Activated CD4-positive, alpha-beta T cell treated with anti-CD3 and anti-CD28 coated beads for 1 hour (primary cell): ENCODE results near the gene CLEC4C.
"Not testable (repeated sequence)": the region's sequence is repeated elsewhere in the genome, so short reads cannot be mapped to it uniquely, and the experiment has no call there.

ENCODE experiments used
- DNase-seq: peaks from one replicate; pipeline ENCODE4 v3.0.0-alpha.2; 2020

CLEC4C gene

GRCh38 chr12:7747246-7747645, at the start of gene CLEC4C:
Gene CLEC4C, minus strand, starts transcription at chr12:7747375. Its CDS starts 27 bp downstream, at chr12:7747348.
- DNase-seq, result no peak

- no peak for DNase-seq
These were observed 46.0 kb upstream of the CLEC4C start for GRCh38 chr12:7793211-7793610.

- DNase-seq, result not testable (repeated sequence)
These were observed 41.8 kb upstream of the CLEC4C start, which contains the start of gene NANOG for GRCh38 chr12:7788884-7789528. Gene NANOG, plus strand, starts transcription at chr12:7789402. Its CDS starts 213 bp downstream, at chr12:7789615.

- DNase-seq, result no peak
These were observed 41.1 kb upstream of the CLEC4C start for GRCh38 chr12:7788294-7788660.

GRCh38 chr12:7787574-7788293, 40.6 kb upstream of the CLEC4C start:
- DNase-seq, result no peak

- no peak for DNase-seq
These were observed 37.5 kb upstream of the CLEC4C start for GRCh38 chr12:7784701-7785100.

- not testable (repeated sequence) for DNase-seq
These were observed 36.3 kb upstream of the CLEC4C start for GRCh38 chr12:7783433-7783832.

GRCh38 chr12:7782055-7782454, 34.9 kb upstream of the CLEC4C start:
- DNase-seq, result no peak

GRCh38 chr12:7781274-7781673, 34.1 kb upstream of the CLEC4C start:
- DNase-seq, result no peak

GRCh38 chr12:7769999-7770398, 22.8 kb upstream of the CLEC4C start:
- DNase-seq, result no peak

- no peak for DNase-seq
These were observed 11.6 kb upstream of the CLEC4C start for GRCh38 chr12:7758766-7759140.

- DNase-seq, result no peak
These were observed 9.8 kb upstream of the CLEC4C start for GRCh38 chr12:7756993-7757392.

- DNase-seq, result not testable (repeated sequence)
These were observed 8.5 kb upstream of the CLEC4C start for GRCh38 chr12:7755668-7756067.

- DNase-seq, result not testable (repeated sequence)
These were observed 5.1 kb upstream of the CLEC4C start for GRCh38 chr12:7751941-7752922.

- DNase-seq, result no peak
These were observed 4.2 kb upstream of the CLEC4C start for GRCh38 chr12:7751394-7751793.

- DNase-seq, result no peak
These were observed 3.2 kb upstream of the CLEC4C start for GRCh38 chr12:7750350-7750749.

GRCh38 chr12:7749442-7749841, 2.3 kb upstream of the CLEC4C start:
- DNase-seq, result no peak

GRCh38 chr12:7748852-7749251, 1.7 kb upstream of the CLEC4C start:
- no peak for DNase-seq

- DNase-seq, result no peak
These were observed 14.2 kb downstream of the CLEC4C start for GRCh38 chr12:7732993-7733392.

- no peak for DNase-seq
These were observed 15.7 kb downstream of the CLEC4C start for GRCh38 chr12:7731486-7731885.

GRCh38 chr12:7730984-7731383, 16.2 kb downstream of the CLEC4C start:
- not testable (repeated sequence) for DNase-seq

GRCh38 chr12:7729746-7730145, 17.4 kb downstream of the CLEC4C start:
- DNase-seq, result no peak

GRCh38 chr12:7723926-7724325, 23.2 kb downstream of the CLEC4C start:
- DNase-seq, result no peak
